GM04503 (cell line): ENCODE measurements around the gene SLC43A3.

Experiments
- DNase-seq: peaks from one replicate; pipeline ENCODE4 v3.0.0-alpha.2; 2012; ENCODE audit warnings: low read depth

The SLC43A3 gene

DNA sequence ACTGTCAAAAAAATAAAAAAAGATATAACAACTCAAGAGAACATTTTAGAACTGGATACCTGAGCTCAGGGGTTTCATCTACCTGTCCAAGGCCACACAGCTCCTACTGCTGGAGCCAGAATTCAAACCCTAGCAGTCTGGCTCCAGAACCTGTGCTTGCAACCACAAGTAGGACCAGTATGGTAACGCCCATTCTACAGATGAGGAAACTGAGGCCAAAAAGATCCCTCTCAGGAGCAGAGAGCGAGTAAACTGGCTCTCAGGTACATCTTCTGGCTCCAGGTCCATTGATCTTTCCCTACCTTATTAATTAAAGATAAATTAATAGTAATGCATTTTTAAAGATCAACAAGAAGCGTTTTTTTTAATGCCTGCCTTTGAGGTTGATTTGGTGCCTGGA is 69.6 kb downstream of the SLC43A3 start:
- DNase-seq: no peak
